NCI-H128 (cell line): ENCODE results near the gene CCL21.
"Not testable (repeated sequence)": the region's sequence is repeated elsewhere in the genome, so short reads cannot be mapped to it uniquely, and the experiment has no call there.

ENCODE experiments used
- DNase-seq: peaks from one replicate; lab custom pipeline; 2025; ENCODE audit not compliant: unreplicated experiment; lab: John Stamatoyannopoulos, UW

The CCL21 gene, protein sequence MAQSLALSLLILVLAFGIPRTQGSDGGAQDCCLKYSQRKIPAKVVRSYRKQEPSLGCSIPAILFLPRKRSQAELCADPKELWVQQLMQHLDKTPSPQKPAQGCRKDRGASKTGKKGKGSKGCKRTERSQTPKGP

DNA sequence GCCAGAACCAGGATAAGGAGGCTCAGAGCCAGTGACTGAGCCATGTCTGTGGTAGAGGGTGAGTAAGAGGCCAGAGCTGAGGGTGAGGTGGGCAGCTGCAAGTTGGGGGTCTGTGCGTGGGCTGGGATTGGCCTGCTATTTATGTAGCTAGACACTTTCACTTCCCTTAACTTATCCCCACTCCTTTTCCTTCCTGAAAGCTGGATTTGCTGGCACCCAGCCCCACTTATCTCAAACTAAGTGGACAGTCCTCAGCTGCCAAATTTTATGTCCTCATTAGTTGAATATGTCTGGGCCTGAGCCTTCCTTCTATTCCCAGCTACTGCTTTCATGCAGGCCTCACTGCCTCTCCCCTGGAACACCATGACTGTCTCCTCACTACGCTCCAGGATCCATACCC, at the start of gene CCL21:
CCL21 (minus strand) TSS at position 114 of the 400 bp plus-strand sequence; CDS start at position 44, 70 bp downstream.
- DNase-seq = no peak

DNA sequence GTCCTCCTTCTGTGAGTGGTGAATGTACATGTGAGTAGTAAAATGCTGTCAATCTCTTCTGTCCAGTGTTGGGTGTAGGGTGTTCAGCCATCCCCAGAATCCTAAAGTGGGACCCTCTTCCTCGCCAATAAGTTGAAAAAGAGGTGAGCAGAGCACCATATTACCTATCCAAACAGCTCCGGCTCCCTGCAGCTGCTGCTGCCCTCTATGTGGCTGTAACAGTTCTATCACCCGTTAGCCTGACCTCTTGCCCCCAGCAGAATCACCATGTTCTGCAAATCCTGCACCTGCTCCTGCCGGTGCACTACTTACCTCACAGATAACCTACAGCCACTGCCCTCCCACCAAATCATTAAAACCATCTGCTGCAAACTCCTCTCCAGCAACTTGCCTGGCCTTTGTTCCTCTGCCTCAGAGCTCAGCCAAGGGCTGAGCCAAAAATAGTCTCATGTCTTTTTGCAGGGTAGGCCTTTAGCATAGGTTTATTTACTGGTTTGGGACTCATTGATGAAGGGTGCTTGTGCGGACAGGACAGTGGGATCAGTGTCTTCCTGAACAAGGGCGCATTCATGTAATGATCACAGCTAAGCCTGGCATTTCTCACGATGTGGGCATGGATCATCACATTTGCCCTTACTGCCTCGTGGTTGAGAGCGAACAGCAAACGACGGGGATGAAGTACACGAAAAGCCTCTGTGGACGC, 49.6 kb upstream of the CCL21 start:
- DNase-seq = no peak

DNA sequence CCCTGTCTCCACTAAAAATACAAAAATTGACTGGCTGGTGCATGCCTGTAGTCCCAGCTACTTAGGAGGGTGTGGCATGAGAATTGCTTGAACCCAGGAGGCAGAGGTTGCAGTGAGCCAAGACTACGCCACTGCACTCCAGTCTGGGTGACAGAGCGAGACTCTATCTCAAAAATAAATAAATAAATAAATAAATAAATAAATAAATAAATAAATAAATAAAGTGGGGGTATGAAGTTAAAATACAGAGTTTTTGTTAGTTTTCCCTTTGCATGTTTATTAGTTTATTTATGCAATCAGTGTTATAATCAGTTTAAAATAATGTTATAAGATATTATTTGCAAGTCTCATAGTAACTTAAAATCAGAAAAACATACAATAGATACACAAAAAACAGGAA, 40.4 kb upstream of the CCL21 start:
- DNase-seq = not testable (repeated sequence)

DNA sequence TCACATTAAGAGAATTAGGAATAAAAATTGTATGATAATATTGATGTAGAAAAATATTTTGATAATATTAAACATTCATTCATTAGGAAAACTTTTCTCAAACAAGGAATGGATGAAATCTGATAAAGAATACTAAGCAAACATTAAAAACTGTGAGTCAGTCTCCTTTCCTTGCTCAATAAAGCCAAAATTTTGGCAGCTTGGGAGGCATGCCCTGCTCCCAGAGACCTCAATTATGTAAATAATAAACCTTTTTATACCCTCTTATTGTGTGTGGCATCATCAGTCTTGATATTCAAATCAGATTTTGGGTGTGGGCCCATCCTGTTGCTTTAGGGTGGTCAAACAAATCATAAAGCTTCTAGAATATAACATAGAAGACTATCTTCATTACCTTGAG, 36.6 kb upstream of the CCL21 start:
- DNase-seq = no peak

DNA sequence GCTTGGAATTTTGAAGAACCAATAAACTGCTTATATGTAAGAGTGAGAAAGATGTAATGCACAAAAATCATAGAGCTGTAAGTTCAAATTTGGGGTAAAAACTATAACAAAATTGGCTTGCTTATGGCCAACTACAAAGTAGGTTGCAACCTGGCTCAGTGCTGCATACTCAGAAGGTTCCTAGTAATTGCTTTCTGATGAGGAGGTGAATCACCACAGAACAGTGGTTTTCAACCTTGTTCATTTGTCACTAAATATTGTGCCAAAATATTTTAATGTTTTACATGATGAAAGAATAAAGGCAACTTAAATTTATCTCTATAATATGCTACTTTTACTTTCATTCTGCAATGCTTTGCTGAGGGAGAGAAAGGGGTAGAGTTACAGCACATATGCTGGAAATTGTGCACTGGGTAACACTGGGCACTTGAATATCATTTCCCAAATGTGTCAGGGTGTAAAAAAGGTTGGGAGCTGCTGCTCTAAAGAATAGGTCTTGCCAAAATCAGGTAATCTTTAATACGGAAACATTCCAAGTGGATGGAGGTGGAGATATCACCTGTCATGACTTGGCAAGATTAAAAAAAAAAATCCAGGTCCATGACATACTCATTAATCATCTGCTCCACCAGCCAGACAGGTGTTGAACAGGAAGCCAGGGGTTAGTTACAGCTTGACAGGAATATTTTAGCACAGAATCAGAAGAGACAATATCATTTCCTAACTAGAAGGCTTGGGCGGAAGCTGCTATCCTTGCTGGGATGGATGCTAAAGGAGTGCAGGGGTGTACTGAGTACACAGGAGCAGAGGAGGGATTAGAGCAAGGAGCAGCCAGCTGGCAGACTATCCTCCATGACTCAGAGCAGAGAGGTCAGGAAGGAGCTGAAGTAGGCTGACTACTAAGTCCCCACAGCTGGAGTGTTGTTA, 34.6 kb upstream of the CCL21 start:
- DNase-seq = no peak

DNA sequence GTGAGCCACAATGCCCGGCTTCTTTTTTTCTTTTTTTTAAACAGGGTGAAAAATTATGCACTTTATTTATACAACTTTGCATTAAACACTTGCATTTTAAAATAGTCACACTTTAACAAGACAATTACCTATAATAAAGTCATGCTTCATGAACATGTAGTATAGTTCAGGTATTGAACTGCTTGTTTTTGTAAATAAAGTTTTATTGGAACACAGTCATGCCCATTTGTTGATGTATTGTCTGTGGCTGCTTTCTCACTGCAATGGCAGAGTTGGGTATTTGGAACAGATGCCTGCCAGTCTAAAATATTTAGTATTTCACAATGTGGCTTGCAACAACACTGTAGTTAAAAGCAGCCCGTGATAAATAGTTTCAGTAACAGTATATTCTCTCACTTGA, 32.8 kb upstream of the CCL21 start:
- DNase-seq = no peak

DNA sequence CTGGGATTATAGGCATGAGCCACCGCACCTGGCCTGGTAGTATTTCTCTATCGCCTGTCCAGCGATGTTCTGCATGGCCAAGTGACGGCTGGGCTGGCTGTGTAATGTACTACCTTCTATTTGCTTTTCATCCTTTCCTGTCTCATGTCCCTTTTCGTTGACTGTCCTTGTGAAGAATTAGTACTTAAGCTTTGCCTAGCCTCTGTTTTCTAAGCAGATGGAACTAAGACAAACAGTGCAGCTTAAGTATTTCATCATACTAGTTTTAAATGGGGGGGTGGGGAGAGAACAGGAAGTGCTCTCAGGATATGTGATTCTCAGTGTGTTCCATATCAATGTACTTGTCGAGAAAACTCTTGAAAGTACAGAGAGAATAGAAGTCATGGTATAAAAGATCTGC, 31.7 kb upstream of the CCL21 start:
- no peak for DNase-seq

DNA sequence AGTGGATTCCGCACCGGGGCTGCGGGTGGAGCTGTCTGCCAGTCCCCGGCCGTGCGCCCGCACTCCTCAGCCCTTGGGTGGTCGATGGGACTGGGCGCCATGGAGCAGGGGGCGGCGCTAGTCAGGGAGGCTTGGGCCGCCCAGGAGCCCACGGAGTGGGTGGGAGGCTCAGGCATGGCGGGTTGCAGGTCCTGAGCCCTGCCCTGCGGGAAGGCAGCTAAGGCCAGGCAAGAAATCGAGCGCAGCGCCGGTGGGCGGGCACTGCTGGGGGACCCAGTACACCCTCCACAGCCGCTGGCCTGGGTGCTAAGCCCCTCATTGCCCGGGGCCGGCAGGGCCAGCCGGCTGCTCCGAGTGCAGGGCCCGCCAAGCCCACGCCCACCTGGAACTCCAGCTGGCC, 30.2 kb upstream of the CCL21 start:
- not testable (repeated sequence) for DNase-seq

DNA sequence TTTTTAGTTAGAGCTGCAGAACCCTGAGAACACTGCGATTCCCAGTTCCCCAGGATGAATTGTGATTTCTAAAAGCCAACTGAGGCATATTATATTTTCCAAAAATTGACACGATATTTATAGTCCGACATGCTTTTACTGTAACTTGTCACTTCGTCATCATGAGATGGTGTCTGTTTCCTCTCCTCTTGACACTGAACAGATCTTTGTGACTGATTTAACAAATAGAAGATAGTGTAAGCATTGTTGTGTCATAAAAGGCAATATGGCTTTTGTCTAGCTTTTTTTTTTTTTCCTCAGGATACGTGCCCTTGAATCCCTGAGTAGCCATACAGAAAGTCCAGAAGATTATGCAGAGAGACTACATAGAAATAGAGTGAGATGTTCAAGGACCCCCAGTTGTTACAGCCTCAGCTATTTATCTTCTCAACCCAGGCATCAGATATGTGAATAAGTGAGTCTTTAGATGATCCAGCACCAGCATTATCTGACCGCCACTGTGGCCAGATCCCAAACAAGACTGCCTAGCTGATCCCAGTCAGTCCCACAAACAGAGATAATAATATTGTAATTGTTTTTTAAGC, 27.8 kb upstream of the CCL21 start:
- DNase-seq = no peak

DNA sequence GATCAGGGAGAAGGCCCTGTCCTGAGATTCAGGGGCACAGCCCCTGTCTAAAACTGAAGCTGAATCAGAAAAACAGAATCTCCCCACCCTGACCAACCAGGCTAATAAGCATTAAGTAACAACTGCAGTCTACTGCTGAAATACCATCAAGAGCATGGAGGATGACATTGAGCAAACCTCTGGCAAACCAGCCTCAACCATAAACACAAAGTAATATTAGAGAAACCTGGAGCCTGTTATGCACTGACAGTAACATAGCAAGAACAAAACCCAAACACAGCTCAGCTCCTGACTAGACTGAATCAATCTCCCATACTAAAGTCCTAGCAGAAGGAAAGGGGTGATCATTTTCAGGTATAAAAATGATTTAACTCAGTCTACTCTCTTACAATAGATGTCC, 24.8 kb upstream of the CCL21 start:
- no peak for DNase-seq

DNA sequence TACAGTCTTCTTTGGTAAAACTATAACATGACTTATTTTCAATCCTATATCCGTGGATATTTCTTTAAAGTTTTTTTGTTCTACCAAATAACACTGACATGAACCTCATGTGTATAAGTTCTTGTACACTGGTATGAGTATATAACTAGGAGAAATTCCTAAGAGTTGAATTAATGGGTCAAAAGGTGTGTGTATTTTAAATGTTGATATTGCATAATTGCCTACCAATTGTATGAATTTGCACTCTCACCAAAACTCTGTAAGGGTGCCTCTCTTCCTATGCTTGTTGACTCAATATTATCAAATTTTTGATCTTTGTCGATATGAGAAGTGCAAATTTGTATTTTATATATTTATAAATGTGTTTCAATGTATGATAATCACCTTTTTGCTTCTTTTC, 22.9 kb upstream of the CCL21 start:
- no peak for DNase-seq

DNA sequence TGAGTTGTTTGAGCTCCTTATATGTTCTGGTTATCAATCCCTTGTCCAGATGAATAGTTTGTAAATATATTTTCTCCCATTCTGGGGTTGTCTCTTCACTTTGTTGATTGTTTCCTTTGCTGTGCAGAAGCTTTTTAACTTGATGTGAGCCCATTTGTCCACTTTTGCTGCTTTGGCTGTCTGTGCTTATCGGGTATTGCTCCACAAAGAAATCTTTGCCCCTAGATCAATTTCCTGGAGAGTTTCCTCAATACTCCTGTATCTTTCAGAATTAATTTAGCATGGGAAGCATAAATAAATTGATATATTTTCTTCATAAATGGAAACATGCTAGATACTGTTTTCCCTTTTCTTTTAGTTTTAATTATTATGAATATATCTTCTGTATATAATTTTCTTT, 22.5 kb upstream of the CCL21 start:
- DNase-seq = no peak

DNA sequence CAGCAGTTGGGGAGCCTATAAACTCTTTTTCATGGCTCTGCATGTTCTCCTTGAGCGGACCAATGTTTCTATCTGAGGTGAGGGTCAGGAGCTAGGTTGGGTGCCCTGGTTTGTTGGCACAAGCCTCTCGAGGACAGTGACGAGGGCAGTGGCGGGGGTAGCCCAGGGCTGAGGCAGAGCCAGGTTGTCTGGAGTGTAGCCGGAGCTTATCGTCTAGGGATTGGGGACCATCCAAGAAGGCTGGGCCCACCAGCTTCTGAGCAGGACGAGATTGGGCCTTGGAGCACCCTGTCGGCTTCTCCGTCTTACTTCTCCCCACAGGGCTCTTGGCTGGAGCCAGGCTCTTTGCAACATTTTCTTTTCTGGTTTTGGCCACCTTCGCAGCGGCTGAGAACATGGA, 13.2 kb upstream of the CCL21 start:
- DNase-seq = no peak

DNA sequence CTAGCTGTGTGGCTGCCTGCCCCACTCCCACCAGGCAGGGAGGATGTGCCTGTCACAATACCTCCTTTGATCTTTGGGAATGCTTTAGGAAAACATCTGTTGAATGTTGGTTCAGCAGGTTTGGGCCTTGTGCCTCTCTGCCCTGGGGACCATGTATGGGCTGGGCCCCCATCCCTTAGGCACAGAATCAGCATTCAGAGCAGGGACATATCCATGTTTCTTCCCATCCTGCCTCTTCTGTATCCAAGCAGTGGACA, 9.8 kb upstream of the CCL21 start:
- DNase-seq = not testable (repeated sequence)

DNA sequence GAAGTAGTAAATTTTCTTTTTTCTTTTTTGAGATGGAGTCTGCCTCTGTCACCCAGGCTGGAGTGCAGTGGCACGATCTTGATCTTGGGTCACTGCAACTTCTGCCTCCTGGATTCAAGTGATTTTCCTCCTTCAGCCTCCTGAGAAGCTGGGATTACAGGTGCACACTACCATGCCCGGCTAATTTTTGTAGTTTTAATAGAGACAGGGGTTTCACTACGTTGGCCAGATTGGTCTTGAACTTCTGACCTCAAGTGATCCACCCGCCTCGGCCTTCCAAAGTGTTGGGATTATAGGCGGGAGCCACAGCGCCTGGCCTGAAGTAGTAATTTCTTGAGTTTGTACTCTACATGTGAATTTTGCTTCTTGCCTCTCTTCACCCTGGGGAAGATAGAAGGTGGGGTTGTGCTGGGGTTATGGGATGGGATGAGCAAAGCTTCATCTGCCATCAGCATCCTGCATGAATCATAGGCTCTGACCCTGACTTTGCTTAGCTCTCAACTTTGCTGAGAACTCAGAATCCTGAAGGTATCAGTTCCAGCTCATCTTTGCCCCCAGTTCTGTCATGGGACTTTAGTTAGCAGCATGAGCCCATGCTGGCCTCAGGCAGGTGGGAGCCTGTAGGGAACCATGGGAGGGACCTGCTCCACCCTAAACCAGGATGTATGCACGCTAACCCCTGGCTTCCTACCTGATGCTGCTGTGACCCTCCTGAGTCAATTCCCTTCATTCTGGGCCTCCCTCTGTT, 9.3 kb upstream of the CCL21 start:
- no peak for DNase-seq

DNA sequence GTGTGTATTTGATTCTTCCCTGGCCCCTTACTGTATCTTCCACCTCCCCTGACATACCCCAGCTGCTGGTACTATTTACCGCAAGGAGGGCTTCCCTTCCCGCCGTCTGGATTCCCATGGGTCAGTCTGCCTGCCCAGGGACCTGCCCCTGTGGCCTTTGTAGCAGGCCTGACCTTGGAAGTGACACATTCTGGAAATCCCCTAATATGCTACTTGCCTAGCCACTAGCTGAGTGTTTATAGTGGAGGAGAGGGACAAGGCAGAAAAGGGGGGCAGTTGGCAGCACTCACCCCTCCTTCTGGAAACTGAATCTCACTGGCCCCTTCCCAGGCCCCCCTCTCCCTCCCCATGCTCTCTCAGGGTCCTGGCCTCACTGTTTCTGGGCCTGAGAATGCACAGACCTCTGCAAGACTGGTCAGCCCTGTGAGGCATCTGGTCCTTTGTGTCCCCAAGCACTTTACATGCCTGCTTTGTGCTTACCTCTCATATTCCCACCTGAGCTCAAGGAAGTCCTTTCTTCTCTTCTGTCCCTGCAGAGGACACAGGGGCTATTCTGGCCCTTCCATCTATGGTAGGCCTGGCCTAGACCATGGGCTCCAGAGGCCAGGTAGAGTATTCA, 8.2 kb upstream of the CCL21 start:
- no peak for DNase-seq

DNA sequence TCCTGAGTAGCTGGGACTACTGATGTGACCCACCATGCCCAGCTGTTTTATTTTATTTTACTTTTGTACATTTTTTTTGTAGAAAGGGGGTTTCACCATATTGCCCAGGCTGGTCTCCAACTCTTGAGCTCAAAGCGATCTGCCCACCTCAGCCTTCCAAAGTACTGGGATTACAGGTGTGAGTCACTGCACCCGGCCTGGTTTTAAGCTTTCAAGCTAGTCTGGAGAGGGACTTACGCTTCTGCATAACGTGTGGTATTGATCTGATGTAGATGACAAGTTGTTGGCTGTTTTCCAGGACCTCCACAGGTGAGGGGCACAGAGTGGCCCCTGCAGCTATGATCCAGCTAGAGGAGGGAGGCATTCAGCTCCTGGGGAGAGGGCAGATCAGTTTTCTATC, 6.8 kb upstream of the CCL21 start:
- no peak for DNase-seq

DNA sequence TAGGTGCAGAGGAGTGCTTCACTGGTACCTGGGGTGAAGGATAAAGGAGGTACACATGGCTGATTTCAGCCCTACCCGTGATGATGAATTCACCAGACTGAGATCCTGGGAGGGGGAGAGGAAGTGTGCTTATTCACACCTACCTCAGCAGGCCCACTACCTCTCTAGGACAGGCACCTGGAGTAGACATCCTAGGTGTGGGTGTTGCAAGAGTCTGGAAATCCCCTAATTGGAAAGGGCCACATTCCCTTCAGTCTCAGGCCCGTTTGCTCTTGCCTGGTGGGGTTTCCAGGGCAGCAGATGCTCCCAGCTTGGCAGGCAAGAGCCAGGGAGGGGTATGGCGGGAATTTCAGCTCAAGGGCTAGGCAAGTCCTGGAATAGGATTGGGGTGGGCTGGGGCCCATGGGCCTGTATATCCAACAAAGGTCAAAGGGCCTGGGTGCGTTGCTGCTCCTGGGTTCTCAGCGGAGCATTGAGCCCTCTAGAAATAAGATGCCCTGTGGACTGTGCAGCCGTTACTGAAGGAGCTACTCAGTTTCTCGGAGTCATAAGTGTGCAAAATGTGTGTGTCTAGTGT, 5.8 kb upstream of the CCL21 start:
- DNase-seq = no peak

DNA sequence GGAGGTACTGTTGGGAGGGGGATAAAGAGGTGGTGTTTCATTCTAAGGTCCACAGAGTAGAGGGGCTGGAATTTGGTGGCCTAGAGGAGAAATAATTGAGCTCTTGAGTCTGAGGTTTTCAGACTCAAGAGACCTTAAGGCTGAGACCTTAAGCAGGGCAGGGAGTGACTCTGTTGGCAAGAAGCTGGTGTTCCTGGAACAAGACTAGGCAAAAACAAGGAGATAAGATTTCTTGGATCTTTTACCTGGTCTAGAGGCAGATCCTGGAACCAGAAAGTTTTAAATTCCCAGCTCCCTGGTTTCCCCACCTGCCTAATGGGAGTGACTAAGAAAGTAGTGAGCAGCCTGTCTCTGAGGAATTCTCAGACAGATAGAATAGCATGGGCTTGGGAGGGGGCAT, 4.1 kb upstream of the CCL21 start:
- no peak for DNase-seq

DNA sequence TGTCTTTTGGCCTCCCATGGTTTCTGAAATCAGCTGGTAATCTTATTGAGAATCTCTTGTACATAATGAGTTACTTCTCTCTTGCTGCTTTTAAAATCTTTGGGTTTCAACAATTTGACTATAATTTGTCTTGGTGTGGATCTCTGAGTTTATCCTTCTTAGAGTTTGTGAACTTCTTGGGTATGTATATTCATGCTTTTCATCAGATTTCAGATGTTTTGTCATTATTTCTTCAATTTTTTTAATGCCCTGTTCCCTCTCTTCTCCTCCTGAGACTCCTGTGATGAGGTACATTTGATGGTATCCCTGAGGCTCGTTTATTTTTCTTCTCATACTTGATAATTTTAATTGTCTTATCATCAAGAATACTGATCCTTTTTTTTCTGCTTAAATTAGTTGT, 2.2 kb upstream of the CCL21 start:
- DNase-seq = no peak
